Keratinocyte (primary cell): ENCODE data around the gene CRISPLD2. TPM values are rescaled to one million over a fixed set of nuclear protein-coding genes. Genes with fewer than 3 reads are reported as not detected.

Source experiments
- DNase-seq: peaks from one replicate; pipeline ENCODE4 v3.0.0-alpha.2; 2011; ENCODE audit warnings: low read depth, missing footprints, low spot score
- FAIRE-seq: peaks from 2 replicates; lab custom pipeline; 2011; peaks lifted over from hg19 to GRCh38; lab: Jason Lieb, UNC
- H2AFZ ChIP-seq: 2 replicates; pipeline ENCODE4 v1.6.0; 2012; ENCODE audit warnings: low read length, control low read depth, inconsistent platforms; ENCODE audit not compliant: control insufficient read depth
- H3K27ac ChIP-seq: 2 replicates; pipeline ENCODE4 v1.5.1; 2011; ENCODE audit warnings: low read length; ENCODE audit not compliant: control insufficient read depth, insufficient read depth
- H3K27me3 ChIP-seq: 3 replicates; pipeline ENCODE4 v1.6.0; 2011; ENCODE audit warnings: low read length; ENCODE audit not compliant: control insufficient read depth, insufficient read depth; ENCODE audit errors: extremely low read depth
- H3K36me3 ChIP-seq, 2 experiments: 2 replicates in 1 of 2; 3 replicates in 1 of 2; pipeline ENCODE4 v1.5.1; 2011; ENCODE audit warnings: low read length in 2 of 2, mild to moderate bottlenecking in 1 of 2; ENCODE audit not compliant: control insufficient read depth in 2 of 2, insufficient read depth in 2 of 2; ENCODE audit errors: extremely low read depth in 1 of 2
- H3K4me1 ChIP-seq: 3 replicates; pipeline ENCODE4 v1.5.1; 2011; ENCODE audit warnings: low read length; ENCODE audit not compliant: control insufficient read depth, insufficient read depth; ENCODE audit errors: extremely low read depth
- H3K4me2 ChIP-seq: 3 replicates; pipeline ENCODE4 v1.6.0; 2011; ENCODE audit warnings: low read depth, low read length; ENCODE audit not compliant: control insufficient read depth, insufficient read depth; ENCODE audit errors: extremely low read depth
- H3K4me3 ChIP-seq, 3 experiments: fragments of 200-600 bp in 1 of 3; sonication (generic) in 1 of 3; 2 replicates in 2 of 3; 3 replicates in 1 of 3; pipeline ENCODE4 v1.5.1; 2011 to 2016; ENCODE audit warnings: low read length in 3 of 3, mild to moderate bottlenecking in 3 of 3, control low read depth in 2 of 3, inconsistent platforms in 1 of 3, low read depth in 1 of 3, mixed read lengths in 1 of 3, mixed run types in 1 of 3, moderate library complexity in 1 of 3; ENCODE audit not compliant: control insufficient read depth in 2 of 3, insufficient read depth in 2 of 3; ENCODE audit errors: extremely low read depth in 1 of 3
- H3K79me2 ChIP-seq: 2 replicates; pipeline ENCODE4 v1.6.0; 2012; ENCODE audit warnings: low read length; ENCODE audit not compliant: control insufficient read depth, insufficient read depth
- H3K9ac ChIP-seq: 3 replicates; pipeline ENCODE4 v1.6.0; 2011; ENCODE audit warnings: low read length; ENCODE audit not compliant: control insufficient read depth, insufficient read depth; ENCODE audit errors: extremely low read depth
- H3K9me1 ChIP-seq: 3 replicates; pipeline ENCODE4 v1.6.0; 2011; ENCODE audit warnings: low read length; ENCODE audit not compliant: control insufficient read depth, insufficient read depth; ENCODE audit errors: extremely low read depth
- H3K9me3 ChIP-seq: 2 replicates; pipeline ENCODE4 v1.5.1; 2012; ENCODE audit warnings: low read depth, low read length; ENCODE audit not compliant: control insufficient read depth
- H4K20me1 ChIP-seq: 3 replicates; pipeline ENCODE4 v1.6.0; 2011; ENCODE audit warnings: low read length; ENCODE audit not compliant: control insufficient read depth, insufficient read depth; ENCODE audit errors: extremely low read depth
- EZH2 ChIP-seq: IDR thresholded peaks from one replicate; pipeline ENCODE4 v1.6.1; 2012; ENCODE audit warnings: inconsistent platforms, mild to moderate bottlenecking, low read length, moderate library complexity
- dilution Hi-C: fragments of 300-500 bp; cut with MboI; formaldehyde crosslinking; loops from one replicate; pipeline ENCODE4 v1.7.0; 2020; ENCODE audit warnings: low sequenced_read_pairs; ENCODE audit not compliant: extremely low pct_ligation_motif_present
- polyA plus RNA-seq, 5 experiments: library from polyadenylated mRNA; depleted of rRNA in 3 of 5; stranded (reverse) in 3 of 5; stranded (forward) in 1 of 5; unstranded in 1 of 5; fragments of >200 nt; gene quantifications; 1 replicate in 1 of 5; 2 replicates in 3 of 5; 3 replicates in 1 of 5; pipeline versions ENCODE4 v1.2.1 to v1.2.3, GENCODE V29; 2011 to 2012; ENCODE audit warnings: missing spikeins in 2 of 5, low read depth in 1 of 5, low replicate concordance in 1 of 5
- TF ChIP-seq, protein P1 (sequence below), 3 experiments: IDR thresholded peaks in 1 of 3; conservative IDR thresholded peaks in 1 of 3; optimal IDR thresholded peaks in 1 of 3; 2 replicates in 2 of 3; 3 replicates in 1 of 3; pipeline versions ENCODE3 to v1.5.1; 2011; ENCODE audit warnings: low read length in 3 of 3, mild to moderate bottlenecking in 3 of 3, moderate library complexity in 2 of 3, control low read depth in 1 of 3, inconsistent platforms in 1 of 3; ENCODE audit not compliant: insufficient read depth in 2 of 3; ENCODE audit errors: extremely low read depth in 1 of 3

Gene CRISPLD2
- polyA plus RNA-seq, 1 donor (not counting 4 experiments of a cell fraction or from before 2014, with no cell fraction given): 1.2 TPM

GRCh38 chr16:84953190-84953746 is 133.5 kb downstream of the CRISPLD2 start:
- FAIRE-seq: no peak
- dilution Hi-C loops: no loop called here

GRCh38 chr16:84955427-84955826 is 135.6 kb downstream of the CRISPLD2 start:
- Histone ChIP-seq H3K4me3 (no peak overlapping the region), H3K27me3 (no peaks in the 10 kb centered on the region), H3K27ac (no peak overlapping the region), H3K9ac (no peak overlapping the region), H3K9me3 (no peaks in the 10 kb centered on the region), H3K36me3 (no peaks in the 10 kb centered on the region), H3K79me2 (no peaks in the 10 kb centered on the region), H3K4me2 (no peak overlapping the region), H3K4me1 (no peaks in the 10 kb centered on the region), H3K9me1 (no peaks in the 10 kb centered on the region), H4K20me1 (no peaks in the 10 kb centered on the region), H2AFZ (no peak overlapping the region)
- dilution Hi-C loops: no loop called here
- FAIRE-seq: no peak
- TF ChIP-seq, protein P1, sequence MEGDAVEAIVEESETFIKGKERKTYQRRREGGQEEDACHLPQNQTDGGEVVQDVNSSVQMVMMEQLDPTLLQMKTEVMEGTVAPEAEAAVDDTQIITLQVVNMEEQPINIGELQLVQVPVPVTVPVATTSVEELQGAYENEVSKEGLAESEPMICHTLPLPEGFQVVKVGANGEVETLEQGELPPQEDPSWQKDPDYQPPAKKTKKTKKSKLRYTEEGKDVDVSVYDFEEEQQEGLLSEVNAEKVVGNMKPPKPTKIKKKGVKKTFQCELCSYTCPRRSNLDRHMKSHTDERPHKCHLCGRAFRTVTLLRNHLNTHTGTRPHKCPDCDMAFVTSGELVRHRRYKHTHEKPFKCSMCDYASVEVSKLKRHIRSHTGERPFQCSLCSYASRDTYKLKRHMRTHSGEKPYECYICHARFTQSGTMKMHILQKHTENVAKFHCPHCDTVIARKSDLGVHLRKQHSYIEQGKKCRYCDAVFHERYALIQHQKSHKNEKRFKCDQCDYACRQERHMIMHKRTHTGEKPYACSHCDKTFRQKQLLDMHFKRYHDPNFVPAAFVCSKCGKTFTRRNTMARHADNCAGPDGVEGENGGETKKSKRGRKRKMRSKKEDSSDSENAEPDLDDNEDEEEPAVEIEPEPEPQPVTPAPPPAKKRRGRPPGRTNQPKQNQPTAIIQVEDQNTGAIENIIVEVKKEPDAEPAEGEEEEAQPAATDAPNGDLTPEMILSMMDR (optimal IDR thresholded peaks at IDR 0.05 in 1 of 3, IDR thresholded peaks at IDR 0.05 in 1 of 3, conservative IDR thresholded peaks at IDR 0.05 in 1 of 3; ENCODE audit: extremely low read depth in 1 of 3, insufficient read depth in 2 of 3, low read length in 3 of 3): no peak
- no peak for TF ChIP-seq EZH2
- no peak for DNase-seq

More at GRCh38 chr16:84953190-84953746, 133.5 kb downstream of the CRISPLD2 start:
- H3K4me1 ChIP-seq: no peaks in the 10 kb centered on the region
- H4K20me1 ChIP-seq: no peaks in the 10 kb centered on the region
- no peaks in the 10 kb centered on the region for H3K79me2 ChIP-seq
- H3K4me2 ChIP-seq: no peak overlapping the region
- H3K9me1 ChIP-seq: no peaks in the 10 kb centered on the region
- H2AFZ ChIP-seq: no peak overlapping the region
- H3K36me3 ChIP-seq: no peaks in the 10 kb centered on the region
- H3K27me3 ChIP-seq: no peaks in the 10 kb centered on the region
- no peaks in the 10 kb centered on the region for H3K9me3 ChIP-seq
- DNase-seq: no peak
- TF ChIP-seq EZH2: no peak
- TF ChIP-seq, protein P1 (optimal IDR thresholded peaks at IDR 0.05 in 1 of 3, IDR thresholded peaks at IDR 0.05 in 1 of 3, conservative IDR thresholded peaks at IDR 0.05 in 1 of 3; ENCODE audit: extremely low read depth in 1 of 3, insufficient read depth in 2 of 3, low read length in 3 of 3): no peak
- H3K9ac ChIP-seq: no peak overlapping the region
- no peak overlapping the region for H3K4me3 ChIP-seq
- H3K27ac ChIP-seq: no peak overlapping the region
